Endothelial cell of umbilical vein (primary cell): Measurements from ENCODE around the gene CLCN2. TPM values are rescaled to one million over a fixed set of nuclear protein-coding genes. Genes with fewer than 3 reads are reported as not detected.

Experiments used
- BruUV-seq: library from RNA; stranded (reverse); fragments of 400-500 nt; replicated peaks from 2 replicates; lab custom pipeline; 2021; lab: Mats Ljungman, UMichigan
- CTCF ChIA-PET: fragments of 300-600, 350-600 bp; sonication (Branson Sonifier 250); formaldehyde crosslinking; loops from one replicate; lab custom pipeline; 2021; ENCODE audit warnings: antibody characterized with exemption, inconsistent platforms; lab: Charles Lee
- POLR2A ChIA-PET: fragments of 300-600, 350-600 bp; sonication (Branson Sonifier 250); formaldehyde crosslinking; loops from one replicate; lab custom pipeline; 2021; ENCODE audit warnings: antibody characterized with exemption, inconsistent platforms; lab: Charles Lee
- DNase-seq: peaks from one replicate; pipeline ENCODE4 v3.0.0-alpha.2; 2011; ENCODE audit warnings: low read depth, low spot score
- FAIRE-seq: peaks from 2 replicates; lab custom pipeline; 2011; peaks lifted over from hg19 to GRCh38; lab: Jason Lieb, UNC
- H2AFZ ChIP-seq: 2 replicates; pipeline ENCODE4 v1.6.0; 2012; ENCODE audit warnings: low read depth, low read length, control low read depth, inconsistent platforms
- H3K27ac ChIP-seq: 2 replicates; pipeline ENCODE4 v1.5.1; 2011; ENCODE audit warnings: low read depth, mild to moderate bottlenecking, control low read depth, low read length, moderate library complexity; ENCODE audit not compliant: insufficient read depth
- H3K27me3 ChIP-seq, 2 experiments: 2 replicates each; pipeline versions ENCODE4 v1.6.0 to v1.6.1; 2011; ENCODE audit warnings: low read length in 2 of 2, mixed read lengths in 1 of 2; ENCODE audit not compliant: control insufficient read depth in 2 of 2, insufficient read depth in 2 of 2
- H3K36me3 ChIP-seq, 2 experiments: 2 replicates in 1 of 2; 3 replicates in 1 of 2; pipeline ENCODE4 v1.5.1; 2011; ENCODE audit warnings: low read length in 2 of 2, mild to moderate bottlenecking in 1 of 2, moderate library complexity in 1 of 2; ENCODE audit not compliant: control insufficient read depth in 2 of 2, insufficient read depth in 2 of 2; ENCODE audit errors: extremely low read depth in 1 of 2
- H3K4me1 ChIP-seq: 3 replicates; pipeline ENCODE4 v1.5.1; 2011; ENCODE audit warnings: mild to moderate bottlenecking, low read length; ENCODE audit not compliant: control insufficient read depth, insufficient read depth; ENCODE audit errors: extremely low read depth
- H3K4me2 ChIP-seq: 2 replicates; pipeline ENCODE4 v1.6.1; 2011; ENCODE audit warnings: low read length, control low read depth, mixed read lengths; ENCODE audit not compliant: insufficient read depth
- H3K4me3 ChIP-seq, 3 experiments: fragments of 200-600 bp in 1 of 3; sonication (generic), shearing (Covaris generic) in 1 of 3; replicated peaks in 1 of 3; 2 replicates each; pipeline ENCODE4 v1.5.1; 2011 to 2016; ENCODE audit warnings: control low read depth in 3 of 3, low read length in 3 of 3, mild to moderate bottlenecking in 2 of 3, inconsistent platforms in 1 of 3, low read depth in 1 of 3, moderate library complexity in 1 of 3; ENCODE audit not compliant: insufficient read depth in 1 of 3
- H3K79me2 ChIP-seq: 2 replicates; pipeline ENCODE4 v1.6.0; 2012; ENCODE audit warnings: low read length, inconsistent platforms; ENCODE audit not compliant: control insufficient read depth, insufficient read depth
- H3K9ac ChIP-seq: replicated peaks from 2 replicates; pipeline ENCODE3; 2011; ENCODE audit warnings: low read length, control low read depth; ENCODE audit not compliant: insufficient read depth; ENCODE audit errors: extremely low read depth
- H3K9me1 ChIP-seq: replicated peaks from 3 replicates; pipeline ENCODE4 v1.6.0; 2011; ENCODE audit warnings: mild to moderate bottlenecking, low read length; ENCODE audit not compliant: control insufficient read depth, insufficient read depth; ENCODE audit errors: extremely low read depth
- H3K9me3 ChIP-seq: replicated peaks from 2 replicates; pipeline ENCODE4 v1.5.1; 2012; ENCODE audit warnings: low read length, inconsistent platforms; ENCODE audit not compliant: control insufficient read depth, insufficient read depth
- H4K20me1 ChIP-seq: replicated peaks from 2 replicates; pipeline ENCODE3; 2011; ENCODE audit warnings: mild to moderate bottlenecking, low read length; ENCODE audit not compliant: control insufficient read depth, insufficient read depth; ENCODE audit errors: extremely low read depth
- EZH2 ChIP-seq: IDR thresholded peaks from 2 replicates; pipeline ENCODE4 v1.6.1; 2012; ENCODE audit warnings: borderline replicate concordance, low read depth, mild to moderate bottlenecking, moderate library complexity, low read length, inconsistent platforms; ENCODE audit not compliant: severe bottlenecking
- FOS ChIP-seq: IDR thresholded peaks from 2 replicates; pipeline ENCODE4 v1.6.1; 2011; ENCODE audit warnings: mild to moderate bottlenecking, low read length, moderate library complexity, borderline replicate concordance; ENCODE audit not compliant: insufficient read depth
- GATA2 ChIP-seq: IDR thresholded peaks from 2 replicates; pipeline ENCODE4 v1.7.0; 2011; ENCODE audit warnings: low read depth, mild to moderate bottlenecking, moderate library complexity, mixed read lengths, low read length; ENCODE audit not compliant: insufficient read length, insufficient read depth
- JUN ChIP-seq: IDR thresholded peaks from 2 replicates; pipeline ENCODE4 v1.6.1; 2011; ENCODE audit warnings: borderline replicate concordance, low read depth; ENCODE audit not compliant: insufficient read length, insufficient read depth
- MYC ChIP-seq: IDR thresholded peaks from one replicate; pipeline ENCODE4 v1.6.1; 2011; ENCODE audit warnings: mild to moderate bottlenecking, low read depth, low read length
- POLR2A ChIP-seq: IDR thresholded peaks from 2 replicates; pipeline ENCODE4 v1.6.1; 2012; ENCODE audit warnings: low read depth, mild to moderate bottlenecking, control low read depth, low read length
- POLR2AphosphoS5 ChIP-seq: IDR thresholded peaks from 2 replicates; pipeline ENCODE4 v1.6.1; 2012; ENCODE audit warnings: low read depth, mild to moderate bottlenecking, control low read depth, low read length, moderate library complexity; ENCODE audit not compliant: insufficient read depth
- dilution Hi-C: fragments of 300-500 bp; cut with MboI; formaldehyde crosslinking; loops from one replicate; pipeline ENCODE4 v1.15.0; 2019; ENCODE audit warnings: low sequenced_read_pairs; ENCODE audit not compliant: extremely low pct_ligation_motif_present
- intact Hi-C: fragments of 100-400 bp; cut with micrococcal nuclease; formaldehyde crosslinking; loops from one replicate; pipeline ENCODE4 v1.10.0; 2022
- polyA plus RNA-seq, 4 experiments: library from polyadenylated mRNA; depleted of rRNA in 3 of 4; stranded (reverse) in 3 of 4; unstranded in 1 of 4; fragments of >200 nt; gene quantifications; 2 replicates each; pipeline versions ENCODE4 v1.2.1 to v1.2.3, GENCODE V29; 2011 to 2012; ENCODE audit warnings: missing spikeins in 1 of 4
- total RNA-seq: library from RNA; stranded (reverse); gene quantifications from 2 replicates; pipeline ENCODE4 v1.2.3, GENCODE V29; 2021
- TF ChIP-seq, protein P1 (sequence below): IDR thresholded peaks from 2 replicates; pipeline ENCODE4 v1.6.1; 2011; ENCODE audit not compliant: insufficient read depth, insufficient read length
- TF ChIP-seq, protein P2 (sequence below), 2 donors: IDR thresholded peaks; 1 replicate in 1 of 2; 2 replicates in 1 of 2; pipeline ENCODE4 v1.5.1; 2011; ENCODE audit warnings: low read length in 2 of 2, mild to moderate bottlenecking in 2 of 2, moderate library complexity in 2 of 2, control low read depth in 1 of 2, inconsistent platforms in 1 of 2, low read depth in 1 of 2; ENCODE audit not compliant: insufficient read depth in 1 of 2; ENCODE audit errors: extremely low read depth in 1 of 2

The CLCN2 gene
- total and polyA plus RNA-seq, 2 donors (not counting 3 experiments of a cell fraction or from before 2014, with no cell fraction given): 3.5 to 6.5 TPM

DNA sequence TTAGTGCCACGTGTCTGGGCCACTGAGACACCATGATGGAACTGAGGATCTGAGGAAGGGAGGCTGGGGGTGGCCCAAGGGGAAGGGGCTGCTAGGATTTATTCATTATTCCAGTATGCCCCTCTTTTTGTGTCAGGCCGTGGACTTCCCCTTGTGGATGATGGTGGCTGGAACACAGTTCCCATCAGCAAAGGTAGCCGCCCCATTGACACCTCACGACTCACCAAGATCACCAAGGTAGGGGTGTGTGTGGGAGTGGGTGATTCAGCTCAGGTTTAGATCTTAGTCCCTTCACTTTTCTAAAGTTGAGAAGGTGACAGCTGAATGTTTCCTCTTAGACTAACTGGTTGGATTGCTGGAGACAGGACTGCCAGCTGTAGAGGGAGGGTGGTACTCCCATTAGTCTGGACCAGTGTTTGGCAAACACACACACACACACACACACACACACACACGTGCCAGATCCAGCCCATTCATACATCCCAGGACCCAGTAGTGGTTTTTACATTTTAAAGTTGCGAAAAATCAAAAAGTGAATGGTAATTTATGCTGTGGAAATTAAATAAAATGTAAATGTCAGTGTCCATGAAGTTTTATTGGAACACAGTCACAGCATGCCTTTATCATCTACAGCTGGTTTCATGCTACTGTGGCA, 35.6 kb downstream of the CLCN2 start:
- CTCF ChIA-PET: no interaction called here
- H3K27ac ChIP-seq: no peak overlapping the region
- no peak for FAIRE-seq

More for the DNA sequence above, 35.6 kb downstream of the CLCN2 start:
- Histone ChIP-seq H3K9me3 (no peaks in the 10 kb centered on the region), H3K9me1 (no peaks in the 10 kb centered on the region), H3K4me2 (no peak overlapping the region), H3K4me1 (peaks cover 4% of the 10 kb centered on the region), H4K20me1 (no peaks in the 10 kb centered on the region), H3K27me3 (no peaks in the 10 kb centered on the region), H3K36me3 (peaks cover 73 to 80% of the 10 kb centered on the region in 2 experiments), H3K79me2 (peaks cover 67% of the 10 kb centered on the region), H3K4me3 (no peak overlapping the region), H2AFZ (no peak overlapping the region), H3K9ac (no peak overlapping the region)
- POLR2A ChIA-PET: no interaction called here
- TF ChIP-seq GATA2 (no peak), EZH2 (no peak), JUN (no peak), POLR2A (no peak), MYC (no peak), POLR2AphosphoS5 (no peak), FOS (no peak)
- TF ChIP-seq, protein P1, sequence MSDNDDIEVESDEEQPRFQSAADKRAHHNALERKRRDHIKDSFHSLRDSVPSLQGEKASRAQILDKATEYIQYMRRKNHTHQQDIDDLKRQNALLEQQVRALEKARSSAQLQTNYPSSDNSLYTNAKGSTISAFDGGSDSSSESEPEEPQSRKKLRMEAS: no peak
- TF ChIP-seq, protein P2, sequence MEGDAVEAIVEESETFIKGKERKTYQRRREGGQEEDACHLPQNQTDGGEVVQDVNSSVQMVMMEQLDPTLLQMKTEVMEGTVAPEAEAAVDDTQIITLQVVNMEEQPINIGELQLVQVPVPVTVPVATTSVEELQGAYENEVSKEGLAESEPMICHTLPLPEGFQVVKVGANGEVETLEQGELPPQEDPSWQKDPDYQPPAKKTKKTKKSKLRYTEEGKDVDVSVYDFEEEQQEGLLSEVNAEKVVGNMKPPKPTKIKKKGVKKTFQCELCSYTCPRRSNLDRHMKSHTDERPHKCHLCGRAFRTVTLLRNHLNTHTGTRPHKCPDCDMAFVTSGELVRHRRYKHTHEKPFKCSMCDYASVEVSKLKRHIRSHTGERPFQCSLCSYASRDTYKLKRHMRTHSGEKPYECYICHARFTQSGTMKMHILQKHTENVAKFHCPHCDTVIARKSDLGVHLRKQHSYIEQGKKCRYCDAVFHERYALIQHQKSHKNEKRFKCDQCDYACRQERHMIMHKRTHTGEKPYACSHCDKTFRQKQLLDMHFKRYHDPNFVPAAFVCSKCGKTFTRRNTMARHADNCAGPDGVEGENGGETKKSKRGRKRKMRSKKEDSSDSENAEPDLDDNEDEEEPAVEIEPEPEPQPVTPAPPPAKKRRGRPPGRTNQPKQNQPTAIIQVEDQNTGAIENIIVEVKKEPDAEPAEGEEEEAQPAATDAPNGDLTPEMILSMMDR (IDR thresholded peaks at IDR 0.05; ENCODE audit: extremely low read depth in 1 of 2, insufficient read depth in 1 of 2, low read depth in 1 of 2, low read length in 2 of 2): no peak
- intact Hi-C loops (no loop called here), dilution Hi-C loops (no loop called here)
- BruUV-seq: no TSS peak
- DNase-seq: no peak
